HG03521 (cell line): ENCODE measurements around the gene NHEJ1.

Experiments used
- ATAC-seq: cut with Tn5 transposase; IDR thresholded peaks from one replicate; pipeline ENCODE4 v1.9.1; 2021; ENCODE audit warnings: mild to moderate bottlenecking, moderate library complexity; ENCODE audit not compliant: unreplicated experiment

The NHEJ1 gene

DNA sequence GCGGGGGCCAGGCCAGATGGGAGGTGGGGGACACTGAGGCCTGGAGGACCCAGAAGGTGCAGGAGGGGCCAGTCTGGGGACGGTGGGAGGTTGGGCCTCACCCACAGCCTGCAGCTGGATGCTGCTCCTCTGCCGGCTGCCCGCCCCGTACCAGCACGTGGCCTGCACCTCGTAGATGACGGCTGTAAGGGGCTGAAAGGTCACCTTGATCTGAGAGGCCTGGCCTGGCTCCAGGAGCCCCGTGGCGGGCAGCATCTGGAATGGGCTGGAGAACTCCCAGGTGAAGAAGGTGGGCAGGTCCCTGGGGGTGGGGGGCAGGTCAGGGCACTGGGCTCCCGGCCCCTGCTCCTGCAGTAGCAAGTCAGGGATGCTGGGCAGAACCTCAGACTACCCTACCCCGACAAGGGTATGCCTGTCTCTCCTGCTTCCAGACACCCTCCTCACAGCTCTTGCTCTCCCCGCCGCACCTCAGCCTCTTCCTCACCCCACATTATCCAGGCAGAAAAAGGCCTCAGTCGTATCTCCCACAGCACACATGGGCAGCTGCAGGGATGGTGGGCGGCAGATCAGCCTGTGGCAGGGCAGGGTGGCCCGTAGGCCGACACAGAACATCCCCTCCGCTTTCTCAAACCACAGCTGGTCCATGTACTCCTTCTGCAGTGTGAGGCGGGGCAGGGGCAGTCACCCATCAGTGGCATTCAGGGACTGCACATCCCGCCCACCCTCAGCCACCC lies 129.4 kb downstream of the NHEJ1 start:
- no peak for ATAC-seq

GRCh38 chr2:219030177-219030940 lies 130.3 kb downstream of the NHEJ1 start:
- no peak for ATAC-seq

DNA sequence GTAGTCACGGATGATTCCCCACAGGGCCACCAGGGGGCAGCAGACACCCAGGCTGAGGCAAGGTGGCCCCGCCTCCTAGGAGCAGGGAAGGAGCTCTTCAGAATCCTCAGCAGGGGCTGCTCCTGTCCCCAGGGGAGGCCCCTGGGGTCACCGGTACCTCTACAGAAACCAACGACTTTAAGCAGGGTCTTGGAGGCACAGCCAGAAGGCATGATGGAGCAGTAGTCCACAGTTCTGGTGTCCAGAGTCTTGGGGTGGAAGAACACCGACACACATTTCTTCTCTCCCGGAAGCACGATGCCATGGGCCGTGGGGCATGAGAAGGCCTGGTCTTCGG lies 130.8 kb downstream of the NHEJ1 start:
- ATAC-seq: no peak

- ATAC-seq: no peak
These were observed 131.4 kb downstream of the NHEJ1 start for GRCh38 chr2:219028996-219029828.

- ATAC-seq: no peak
These were observed 132.5 kb downstream of the NHEJ1 start for GRCh38 chr2:219028141-219028540.

DNA sequence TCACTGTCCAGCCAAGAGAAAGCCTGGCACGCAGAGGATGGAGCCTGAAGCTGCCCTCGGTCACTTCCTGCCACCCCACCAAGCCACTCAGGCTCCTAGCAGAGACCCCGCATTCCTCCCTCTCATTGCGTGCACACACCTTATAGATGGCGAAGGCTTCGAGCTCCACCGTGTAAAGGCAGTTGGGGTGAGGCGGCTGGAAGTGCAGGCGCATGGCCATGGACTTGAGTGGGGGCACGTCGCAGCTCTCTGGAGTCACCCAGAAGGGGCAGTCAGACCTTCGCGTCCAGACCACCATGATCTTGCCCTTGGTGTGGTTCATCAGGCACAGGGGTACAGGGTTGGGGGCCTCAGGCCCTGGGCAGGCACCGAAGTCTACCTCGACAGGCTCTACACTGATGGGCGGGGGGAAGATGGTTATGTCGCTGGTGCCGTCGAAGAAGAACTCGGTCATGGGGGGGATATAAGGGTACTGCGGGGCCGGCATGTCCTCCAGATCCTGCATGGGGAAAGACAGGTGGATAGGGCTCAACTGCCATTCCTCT lies 133.0 kb downstream of the NHEJ1 start:
- no peak for ATAC-seq

GRCh38 chr2:219026946-219027345 lies 133.7 kb downstream of the NHEJ1 start:
- ATAC-seq: no peak

- no peak for ATAC-seq
These were observed 134.7 kb downstream of the NHEJ1 start for GRCh38 chr2:219025637-219026585.
